GM21381 (cell line): ENCODE results near the gene PKNOX1.
"Not testable (repeated sequence)": the region's sequence is repeated elsewhere in the genome, so short reads cannot be mapped to it uniquely, and the experiment has no call there.

Experiments
- ATAC-seq: cut with Tn5 transposase; IDR thresholded peaks from one replicate; pipeline ENCODE4 v1.9.1; 2021; ENCODE audit warnings: mild to moderate bottlenecking, moderate library complexity; ENCODE audit not compliant: unreplicated experiment

Gene PKNOX1

DNA sequence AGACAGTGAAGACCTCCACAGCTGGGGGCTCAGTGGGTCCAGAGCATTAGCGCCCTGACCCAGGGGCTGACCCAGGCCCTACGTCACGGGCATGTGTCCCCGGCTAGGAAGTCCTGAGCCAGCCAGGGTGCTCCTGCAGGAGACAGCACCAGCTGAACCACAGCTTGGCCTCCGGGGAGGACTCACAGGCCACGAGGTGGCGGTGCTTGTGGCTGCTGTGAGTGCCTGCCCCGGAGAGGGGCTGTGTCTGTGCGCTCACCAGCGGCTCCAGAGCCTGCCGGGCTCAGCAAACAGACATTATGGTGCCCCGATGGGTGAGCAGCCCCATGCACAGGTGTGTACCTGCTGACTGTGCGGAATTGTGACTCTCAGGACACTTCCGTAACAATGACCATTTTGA, 70.2 kb downstream of the PKNOX1 start:
- not testable (repeated sequence) for ATAC-seq

DNA sequence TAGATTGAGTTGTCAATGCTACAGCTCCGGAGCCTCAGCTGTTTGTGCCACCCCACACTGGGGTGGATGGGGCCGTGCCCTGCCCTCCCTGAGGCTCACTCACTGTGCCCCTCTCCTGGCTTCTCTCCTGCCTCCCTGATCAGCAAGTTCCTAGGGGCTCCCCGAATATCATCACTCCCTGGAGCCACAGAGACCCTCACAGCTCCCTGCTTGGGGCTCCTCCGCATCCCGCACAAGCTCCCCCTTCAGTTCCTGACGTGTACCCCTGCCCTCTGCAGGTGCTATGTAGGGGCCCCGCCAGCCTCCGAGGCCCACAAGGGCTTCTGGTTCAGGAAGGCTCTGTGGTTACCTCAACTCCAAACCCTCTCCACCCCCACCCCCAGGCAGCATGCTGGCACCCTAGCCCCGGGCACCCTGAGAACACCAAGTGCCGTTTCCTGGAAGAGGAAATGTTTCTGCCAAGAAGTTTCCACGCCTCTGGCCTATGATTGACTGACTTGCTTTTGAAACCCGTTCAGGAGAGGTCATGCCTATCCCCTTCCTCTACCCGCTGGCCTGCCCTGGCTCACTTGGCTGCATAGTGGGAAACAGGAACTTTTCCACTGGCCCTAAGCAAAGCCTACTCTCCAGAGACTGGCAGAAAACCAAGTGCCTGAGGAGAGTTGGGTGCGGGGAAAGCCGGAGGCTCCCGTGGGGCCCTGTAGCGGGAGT, 71.0 kb downstream of the PKNOX1 start:
- not testable (repeated sequence) for ATAC-seq

DNA sequence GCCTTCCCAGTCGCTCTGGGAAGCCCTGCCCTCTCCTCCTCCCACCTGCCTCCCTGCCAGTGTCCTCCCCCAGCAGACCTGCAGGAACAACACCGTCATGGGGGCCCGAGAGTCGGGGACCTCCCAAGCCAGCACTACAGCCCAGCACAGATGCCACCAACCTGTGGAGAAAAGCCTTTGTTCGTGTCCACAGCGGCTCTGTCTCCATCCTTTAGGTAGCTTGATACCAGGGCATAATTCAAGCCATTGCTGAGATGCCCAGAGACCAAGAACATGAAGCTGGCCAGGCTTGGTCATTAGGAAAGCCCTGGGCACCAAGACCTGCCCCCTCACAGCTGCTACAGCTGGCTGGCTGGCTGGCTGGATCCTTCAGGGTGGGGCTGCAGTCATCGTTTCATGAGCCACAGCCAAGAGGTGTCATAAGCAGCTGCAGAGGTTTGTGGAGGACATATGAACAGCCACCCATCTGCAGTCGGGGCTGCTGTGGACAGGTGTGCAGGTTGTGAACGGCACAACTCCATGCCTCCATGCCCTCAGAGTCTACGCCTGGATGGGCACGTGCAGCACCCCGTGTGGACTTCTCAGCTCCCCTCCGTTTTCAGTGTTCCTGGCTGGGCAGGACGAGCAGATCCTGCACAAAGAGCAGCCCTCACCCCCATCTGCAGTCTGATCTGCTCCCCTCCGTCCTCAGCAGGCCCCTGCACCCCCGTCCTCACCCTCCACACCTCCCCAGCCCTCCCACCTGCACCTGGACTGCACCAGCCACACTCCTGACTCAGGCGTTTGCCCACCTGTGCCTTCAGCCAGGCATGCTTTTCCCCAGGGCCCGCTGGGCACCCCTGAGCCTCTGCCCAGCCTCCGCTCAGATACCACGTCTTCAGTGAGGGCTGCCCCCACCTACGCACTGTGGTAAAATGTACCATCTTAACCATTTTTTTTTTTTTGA, 71.8 kb downstream of the PKNOX1 start:
- ATAC-seq: not testable (repeated sequence)

DNA sequence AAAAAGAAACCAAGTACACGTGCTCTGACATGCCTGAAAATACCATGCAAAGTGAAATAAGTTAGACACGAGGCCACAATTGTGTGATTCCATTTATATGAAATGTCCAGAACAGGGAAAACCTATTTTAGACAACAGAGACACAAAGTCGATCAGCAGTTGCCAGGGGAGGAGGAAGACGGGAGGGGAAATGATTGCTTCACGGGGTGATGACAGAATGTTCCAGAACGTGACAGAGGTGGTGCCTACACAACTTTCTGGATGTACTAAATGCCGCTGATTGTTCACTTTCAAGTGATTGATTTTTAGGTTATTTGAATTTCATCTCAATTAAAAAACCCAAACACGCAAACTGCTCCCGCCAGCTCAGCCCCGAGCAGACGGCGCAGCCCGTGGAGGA, 78.8 kb downstream of the PKNOX1 start:
- ATAC-seq: not testable (repeated sequence)

DNA sequence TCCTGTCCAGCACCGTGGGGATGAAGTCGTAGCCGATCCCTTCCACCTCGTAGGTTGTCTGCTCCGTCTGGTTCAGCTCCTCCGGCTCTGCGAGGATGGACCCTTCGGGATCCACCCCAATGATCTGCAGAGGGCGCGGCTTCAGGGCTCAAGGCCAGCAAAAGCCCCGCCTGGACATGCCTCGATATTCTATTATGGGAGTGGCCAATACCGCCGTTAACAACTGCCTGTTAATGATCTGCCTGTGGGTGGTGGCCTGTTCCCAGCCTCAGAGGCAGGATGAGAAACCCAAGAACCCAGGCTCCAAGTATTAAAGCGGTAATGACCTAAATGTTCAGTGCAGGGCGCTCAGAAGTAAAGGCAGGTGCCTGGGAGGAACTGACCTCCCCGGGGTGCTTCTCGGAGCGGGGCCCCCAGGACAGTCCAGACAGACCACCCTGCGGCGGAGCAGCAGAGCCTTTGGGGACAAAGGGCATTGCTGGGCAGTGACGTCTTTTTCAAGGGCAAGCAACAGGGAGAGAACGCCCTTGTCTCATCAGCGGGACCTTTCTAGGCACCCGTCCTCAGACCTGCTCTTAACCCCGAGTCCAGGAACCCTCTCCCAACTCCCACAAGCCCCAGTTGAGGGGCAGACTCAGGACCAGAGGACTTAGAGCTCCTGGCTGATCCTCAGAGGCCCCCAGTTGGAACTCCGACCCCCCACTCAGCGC, 88.7 kb downstream of the PKNOX1 start:
- not testable (repeated sequence) for ATAC-seq

DNA sequence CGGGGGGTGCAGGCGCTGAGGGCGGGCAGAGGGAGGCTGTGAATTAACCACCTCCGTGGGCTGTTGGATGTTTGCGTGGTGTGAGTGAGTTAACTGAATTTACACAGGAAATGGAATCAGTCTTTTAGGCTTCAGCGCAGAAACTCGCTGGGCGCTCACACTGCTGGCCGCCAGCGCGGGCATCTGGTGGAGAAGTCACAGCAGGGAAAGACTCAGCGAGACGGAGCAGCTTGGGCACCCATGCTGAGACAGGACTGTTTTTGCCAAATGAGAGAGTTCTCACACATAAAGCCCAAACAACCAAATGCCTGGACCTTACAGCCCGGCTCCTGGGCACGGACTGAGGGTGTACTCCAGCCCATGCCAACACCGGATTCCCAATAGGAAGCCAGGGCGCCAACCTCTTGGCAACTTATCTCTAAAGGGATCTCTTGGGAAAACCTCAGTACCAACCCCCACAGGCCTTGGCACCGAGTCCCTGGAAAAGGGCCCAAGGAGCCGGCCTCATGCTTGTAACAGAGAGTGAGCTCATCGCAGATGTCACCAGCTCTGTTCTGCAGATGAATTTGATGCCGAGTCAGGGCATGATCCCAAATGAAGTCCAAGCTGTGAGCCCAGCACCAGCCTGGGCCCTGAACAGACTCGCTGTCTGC, 90.0 kb downstream of the PKNOX1 start:
- ATAC-seq: not testable (repeated sequence)

DNA sequence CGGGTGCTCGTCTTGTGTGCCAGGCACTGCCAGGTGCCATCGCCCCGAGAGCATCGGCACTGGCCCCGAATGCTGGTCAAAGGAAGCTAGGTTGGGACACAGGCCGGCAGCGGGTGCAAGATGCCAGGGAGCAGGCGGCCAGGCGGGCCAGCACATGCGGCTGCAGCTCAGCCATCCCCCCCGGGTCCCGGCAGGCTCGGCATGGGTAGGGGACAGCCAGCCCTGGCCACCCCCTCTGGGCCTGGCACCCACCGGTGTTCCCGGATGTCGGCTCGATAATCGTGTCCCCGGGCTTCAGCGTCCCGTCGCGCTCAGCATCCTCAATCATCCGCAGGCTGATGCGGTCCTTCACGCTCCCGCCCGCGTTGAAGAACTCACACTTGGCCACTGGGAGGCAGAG, 91.6 kb downstream of the PKNOX1 start:
- ATAC-seq: not testable (repeated sequence)

DNA sequence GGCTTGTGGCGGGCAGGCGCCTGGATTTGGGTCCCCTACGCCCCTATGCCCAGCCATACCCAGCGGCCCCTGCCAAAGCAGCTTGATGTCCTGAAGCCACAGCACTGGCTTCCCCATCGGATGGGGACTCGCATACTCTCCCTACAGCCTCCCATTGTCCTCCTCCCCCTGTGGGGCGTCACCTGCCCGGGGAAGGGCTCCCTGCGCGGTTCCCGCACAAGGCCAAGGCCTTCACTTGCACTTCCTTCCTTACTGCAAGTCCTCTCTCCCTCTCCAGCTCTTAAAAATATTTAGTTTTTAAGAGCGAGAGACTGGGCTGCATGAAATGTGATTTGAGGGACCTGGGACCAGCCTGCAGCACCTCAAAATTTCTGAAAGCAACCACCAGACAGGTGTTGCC, 92.3 kb downstream of the PKNOX1 start:
- not testable (repeated sequence) for ATAC-seq

DNA sequence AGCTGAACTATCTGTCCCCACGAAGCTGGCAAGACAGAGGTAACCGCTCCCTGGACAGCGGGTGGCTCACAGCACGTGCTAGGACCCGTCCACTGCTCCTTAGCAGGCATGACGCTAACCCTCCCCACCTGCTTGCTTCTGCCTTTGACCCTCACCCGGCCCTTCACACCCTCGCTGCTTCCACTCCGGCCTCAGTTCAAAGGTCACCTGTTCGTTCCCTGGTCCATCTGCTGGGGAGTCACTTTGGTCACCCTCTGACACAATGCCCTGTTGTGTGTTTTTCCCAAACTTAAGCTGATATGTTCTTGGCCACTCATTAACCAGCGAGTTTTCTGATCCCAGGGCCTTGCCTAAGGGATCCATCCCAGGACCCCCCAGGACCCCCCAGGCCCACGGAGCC, 93.7 kb downstream of the PKNOX1 start:
- ATAC-seq: not testable (repeated sequence)

DNA sequence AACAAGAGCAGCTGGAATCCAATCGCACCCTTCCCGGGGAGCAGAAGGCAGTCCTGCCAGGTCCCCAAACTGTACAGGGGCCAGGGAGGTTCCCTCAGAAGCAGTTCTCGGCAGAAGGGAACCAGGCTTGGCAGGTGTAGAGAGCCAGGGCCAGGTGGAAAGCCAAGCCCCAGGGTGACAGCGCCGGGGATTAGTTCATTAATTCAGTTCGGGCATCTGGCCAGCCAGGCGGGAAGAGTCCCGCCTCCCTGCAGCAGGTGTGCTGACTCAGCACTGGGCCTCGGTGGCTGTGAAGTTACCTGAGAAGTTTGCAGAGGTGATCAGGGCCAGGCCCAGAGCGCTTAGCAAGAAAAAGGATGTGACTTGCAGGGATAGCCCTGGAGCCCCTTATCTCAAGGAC, 95.3 kb downstream of the PKNOX1 start:
- not testable (repeated sequence) for ATAC-seq

DNA sequence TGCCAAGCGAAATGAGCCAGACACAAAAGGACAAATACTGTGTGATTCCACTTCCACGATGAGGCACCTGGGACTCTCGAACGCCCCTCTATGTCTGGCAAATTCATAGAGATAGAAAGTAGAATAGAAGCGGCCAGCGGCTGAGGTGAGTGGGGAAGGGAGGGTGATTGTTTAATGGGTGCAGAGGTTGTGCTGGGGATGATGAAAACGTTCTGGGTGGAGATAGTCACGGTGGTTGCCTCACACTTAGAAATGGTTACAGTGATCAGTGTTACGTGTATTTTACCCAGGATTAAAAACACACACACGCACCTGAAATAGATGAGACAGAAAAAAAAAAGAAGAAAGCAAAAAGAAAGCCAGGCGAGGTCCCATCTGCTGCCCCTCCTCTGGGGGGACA, 98.4 kb downstream of the PKNOX1 start:
- ATAC-seq: not testable (repeated sequence)

DNA sequence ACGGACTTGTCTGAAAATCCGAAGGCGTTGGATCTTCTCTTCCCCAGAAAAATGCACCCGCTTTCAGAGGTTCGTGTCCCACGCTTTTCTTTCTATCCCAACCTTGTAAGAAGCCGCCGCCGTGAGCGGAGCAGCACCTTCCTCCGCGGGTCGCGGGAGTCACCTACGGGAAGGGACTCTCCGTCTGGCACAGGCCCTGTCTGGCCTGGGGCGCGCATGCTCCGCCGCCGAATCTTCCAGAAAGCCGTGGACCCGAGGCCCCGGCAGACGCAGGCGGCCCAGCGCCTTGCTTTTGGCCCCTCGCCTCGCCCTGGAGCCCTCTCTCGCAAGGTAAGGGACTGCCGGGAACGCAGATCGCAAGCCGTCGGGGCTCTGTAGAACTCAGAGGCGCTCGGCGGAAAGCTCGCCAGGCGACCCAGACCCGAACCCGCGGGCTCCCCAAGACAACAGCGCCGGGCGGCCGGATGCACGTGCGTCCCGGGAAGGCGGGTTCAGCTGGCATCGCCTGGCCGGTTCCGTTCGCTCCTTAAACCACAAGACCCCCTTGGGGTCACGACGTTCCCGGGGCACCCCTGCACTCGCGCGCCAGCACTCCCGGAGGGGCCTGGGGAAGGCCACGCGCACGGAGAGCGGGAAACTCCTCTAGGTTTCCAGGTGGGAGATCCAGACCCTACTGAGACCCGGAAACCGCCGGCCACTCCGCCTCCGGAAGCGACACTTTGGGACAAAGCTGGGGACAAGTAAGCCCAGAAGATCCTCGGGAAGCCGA, 100.2 kb downstream of the PKNOX1 start:
- ATAC-seq: not testable (repeated sequence)

DNA sequence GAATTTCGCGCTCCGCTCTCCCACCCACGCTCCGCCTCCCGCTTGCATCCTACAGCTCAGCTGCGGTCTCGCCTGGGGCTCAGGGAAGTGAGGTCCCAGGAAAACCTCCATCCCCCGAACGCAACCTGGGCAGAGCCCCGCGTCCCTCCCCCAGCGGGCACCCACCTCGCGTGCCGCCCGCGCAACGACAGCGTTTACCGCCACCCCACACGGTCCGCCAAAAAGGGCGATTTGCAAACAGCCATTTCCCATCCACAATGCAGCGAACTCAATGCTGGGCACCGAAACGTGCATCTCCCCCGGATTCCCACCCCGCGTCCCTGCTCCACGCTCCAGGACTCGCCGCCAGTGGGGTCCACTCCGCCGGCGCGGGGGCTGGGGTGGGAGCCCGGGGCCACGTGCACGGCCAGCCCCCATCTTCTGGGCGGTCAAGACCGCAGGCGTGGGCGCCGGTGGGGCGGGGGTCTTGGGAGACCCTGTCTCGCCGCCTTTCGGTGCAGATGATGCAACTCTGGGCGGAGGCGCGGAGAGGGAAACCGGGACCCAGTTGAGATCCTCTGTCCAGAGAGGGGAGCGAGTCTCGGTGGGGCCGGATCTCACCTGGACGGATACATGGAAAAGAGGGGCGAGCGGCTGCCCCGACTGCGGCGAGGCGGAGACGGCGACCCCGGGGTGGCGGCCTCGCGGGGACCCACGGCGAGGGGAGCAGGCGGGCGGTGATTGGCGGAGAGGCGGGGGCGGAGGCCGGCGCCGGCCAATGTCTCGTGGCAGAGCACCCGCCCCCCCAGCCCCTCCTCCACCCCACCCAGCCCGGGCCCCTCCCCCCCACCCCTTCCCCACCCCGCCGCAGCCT, 101.0 kb downstream of the PKNOX1 start, which contains the start of gene CBS:
Gene CBS, minus strand, starts transcription at position 666 of the 853 bp plus-strand sequence. CDS start 3,642 bp downstream, outside the sequence.
- ATAC-seq: not testable (repeated sequence)

DNA sequence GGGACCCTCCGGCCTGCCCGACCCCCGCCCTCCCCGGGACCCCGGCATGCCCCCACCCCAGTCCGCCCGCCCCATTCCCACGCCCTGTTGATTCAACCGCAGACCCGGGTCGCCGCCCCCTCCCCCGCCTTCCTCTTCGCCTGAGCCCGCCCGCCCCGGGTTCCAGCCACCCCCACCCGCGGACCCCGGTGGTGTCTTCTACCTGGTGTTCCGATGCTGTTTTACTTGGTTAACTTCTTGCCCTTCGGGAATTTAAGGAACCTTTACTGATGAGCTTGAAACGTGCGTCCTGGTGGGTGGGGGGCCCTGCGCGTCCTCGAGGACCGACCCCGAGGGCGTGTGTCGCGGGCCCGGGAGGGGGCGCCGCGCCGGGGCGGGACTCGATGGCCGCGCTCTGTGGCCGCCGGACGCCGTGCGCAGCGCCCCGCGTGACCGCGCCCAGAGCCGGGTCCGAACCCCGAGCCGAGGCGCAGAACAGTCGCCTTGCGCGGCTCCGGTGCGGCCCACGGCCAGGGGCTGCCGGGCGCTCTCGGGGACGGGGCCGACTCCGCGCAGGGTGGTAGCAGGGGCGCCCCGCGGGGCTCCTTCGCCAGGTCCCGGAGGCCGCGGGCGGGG, 101.8 kb downstream of the PKNOX1 start:
- not testable (repeated sequence) for ATAC-seq

DNA sequence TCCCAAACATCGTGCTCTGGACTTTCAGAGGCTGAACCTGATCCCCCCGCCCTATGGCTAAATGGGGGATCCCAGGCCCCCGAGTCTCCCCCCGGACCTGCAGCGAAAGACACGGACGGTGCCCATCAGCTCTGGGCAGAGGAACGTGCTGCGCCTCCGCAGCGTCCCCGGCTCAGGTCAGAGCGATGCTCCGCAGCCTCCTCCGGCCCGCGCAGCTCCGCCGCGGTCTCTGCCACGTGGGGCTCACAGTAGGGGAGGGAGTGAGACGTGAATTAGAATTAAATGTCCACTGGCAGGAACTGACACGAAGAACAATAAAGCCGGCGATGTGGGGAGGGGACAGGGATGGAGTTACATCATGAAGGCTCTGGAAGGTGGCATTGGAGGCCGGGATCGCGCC, 102.3 kb downstream of the PKNOX1 start:
- ATAC-seq: not testable (repeated sequence)

DNA sequence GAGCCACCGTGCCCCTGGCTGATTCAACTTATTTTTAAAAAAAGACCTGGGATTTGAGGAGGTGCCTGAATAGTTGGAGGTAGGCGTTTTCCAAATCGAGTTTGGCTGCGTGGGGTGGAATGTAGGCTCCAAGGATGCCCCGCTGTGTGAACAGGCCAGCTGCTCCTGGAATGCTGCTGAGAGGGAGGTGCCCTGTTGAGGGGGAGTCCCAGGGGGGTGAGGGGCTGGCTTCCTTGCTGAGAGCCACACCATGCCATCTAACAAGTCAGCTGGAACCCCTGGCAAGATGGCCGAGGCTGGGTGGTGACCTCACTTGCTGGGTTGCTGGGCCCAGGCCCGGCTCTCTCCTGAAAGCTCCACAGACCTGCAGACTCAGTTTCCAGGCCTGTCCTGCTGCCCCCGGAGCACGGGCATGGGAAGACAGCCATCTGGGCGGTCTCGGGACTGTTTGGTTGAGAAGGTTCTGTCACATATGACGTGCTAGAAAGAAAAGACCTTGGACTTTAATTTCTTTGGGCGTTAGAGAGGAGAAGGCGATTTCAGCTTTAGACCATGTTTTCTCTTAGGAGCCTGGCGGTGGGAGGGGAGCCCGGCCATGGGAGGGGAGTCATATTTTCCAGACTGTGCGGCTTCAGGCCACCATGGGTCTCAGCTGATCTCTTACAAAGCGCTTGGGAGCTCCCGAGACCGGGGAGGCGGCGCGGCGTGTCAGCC, 108.4 kb downstream of the PKNOX1 start:
- not testable (repeated sequence) for ATAC-seq
